ENCODE data around the gene SLC25A22.

GRCh38 chr11:825366-826226 is 27.5 kb upstream of the SLC25A22 start:
- peak in 2 of 3 donors; percentile 12 to 40 for TF ChIP-seq POLR2A (IDR thresholded peaks at IDR 0.05)
- TF ChIP-seq, protein P1, sequence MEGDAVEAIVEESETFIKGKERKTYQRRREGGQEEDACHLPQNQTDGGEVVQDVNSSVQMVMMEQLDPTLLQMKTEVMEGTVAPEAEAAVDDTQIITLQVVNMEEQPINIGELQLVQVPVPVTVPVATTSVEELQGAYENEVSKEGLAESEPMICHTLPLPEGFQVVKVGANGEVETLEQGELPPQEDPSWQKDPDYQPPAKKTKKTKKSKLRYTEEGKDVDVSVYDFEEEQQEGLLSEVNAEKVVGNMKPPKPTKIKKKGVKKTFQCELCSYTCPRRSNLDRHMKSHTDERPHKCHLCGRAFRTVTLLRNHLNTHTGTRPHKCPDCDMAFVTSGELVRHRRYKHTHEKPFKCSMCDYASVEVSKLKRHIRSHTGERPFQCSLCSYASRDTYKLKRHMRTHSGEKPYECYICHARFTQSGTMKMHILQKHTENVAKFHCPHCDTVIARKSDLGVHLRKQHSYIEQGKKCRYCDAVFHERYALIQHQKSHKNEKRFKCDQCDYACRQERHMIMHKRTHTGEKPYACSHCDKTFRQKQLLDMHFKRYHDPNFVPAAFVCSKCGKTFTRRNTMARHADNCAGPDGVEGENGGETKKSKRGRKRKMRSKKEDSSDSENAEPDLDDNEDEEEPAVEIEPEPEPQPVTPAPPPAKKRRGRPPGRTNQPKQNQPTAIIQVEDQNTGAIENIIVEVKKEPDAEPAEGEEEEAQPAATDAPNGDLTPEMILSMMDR (IDR thresholded peaks at IDR 0.05): no peak

Measured in body of pancreas (tissue), 4 donors.